Trophoblast cell (in vitro differentiated cells and primary cell): ENCODE data around the gene CCDC57.
"Not testable (repeated sequence)": the region's sequence is repeated elsewhere in the genome, so short reads cannot be mapped to it uniquely, and the experiment has no call there.

Source experiments
- DNase-seq, 2 donors: peaks; one replicate each; pipeline ENCODE4 v3.0.0-alpha.2; 2016
- H2AFZ ChIP-seq: 2 replicates; pipeline ENCODE4 v1.6.1; 2013; ENCODE audit warnings: low read length, moderate library complexity, mild to moderate bottlenecking; ENCODE audit not compliant: insufficient read depth, poor library complexity
- H2AK5ac ChIP-seq: 2 replicates; pipeline ENCODE4 v1.6.1; 2013; ENCODE audit warnings: mild to moderate bottlenecking, low read length
- H2BK120ac ChIP-seq: 2 replicates; pipeline ENCODE4 v1.6.1; 2013; ENCODE audit warnings: low read length, mild to moderate bottlenecking, moderate library complexity; ENCODE audit not compliant: insufficient read depth, poor library complexity
- H2BK12ac ChIP-seq: 2 replicates; pipeline ENCODE4 v1.6.1; 2013; ENCODE audit warnings: mild to moderate bottlenecking, low read length, moderate library complexity
- H2BK5ac ChIP-seq: 2 replicates; pipeline ENCODE4 v1.6.1; 2013; ENCODE audit warnings: low read length, low read depth, moderate library complexity, mild to moderate bottlenecking; ENCODE audit not compliant: poor library complexity
- H3K14ac ChIP-seq: 2 replicates; pipeline ENCODE4 v1.6.1; 2013; ENCODE audit warnings: mild to moderate bottlenecking, low read length
- H3K18ac ChIP-seq: 2 replicates; pipeline ENCODE4 v1.6.1; 2013; ENCODE audit warnings: mild to moderate bottlenecking, low read length
- H3K23ac ChIP-seq: 2 replicates; pipeline ENCODE4 v1.6.1; 2013; ENCODE audit warnings: low read length
- H3K27ac ChIP-seq: 2 replicates; pipeline ENCODE4 v1.5.1; 2013; ENCODE audit warnings: low read depth, mild to moderate bottlenecking, inconsistent platforms, low read length, moderate library complexity
- H3K27me3 ChIP-seq: 2 replicates; pipeline ENCODE4 v1.6.1; 2013; ENCODE audit warnings: inconsistent platforms, mild to moderate bottlenecking, low read length, moderate library complexity; ENCODE audit not compliant: insufficient read depth
- H3K36me3 ChIP-seq, 2 experiments: 1 replicate in 1 of 2; 2 replicates in 1 of 2; pipeline ENCODE4 v1.6.1; 2013; ENCODE audit warnings: low read length in 2 of 2, mild to moderate bottlenecking in 2 of 2, moderate library complexity in 1 of 2; ENCODE audit not compliant: insufficient read depth in 2 of 2, control insufficient read depth in 1 of 2
- H3K4ac ChIP-seq: 2 replicates; pipeline ENCODE4 v1.6.1; 2013; ENCODE audit warnings: low read depth, mild to moderate bottlenecking, low read length, moderate library complexity
- H3K4me1 ChIP-seq, 2 experiments: 1 replicate in 1 of 2; 2 replicates in 1 of 2; pipeline ENCODE4 v1.6.1; 2013; ENCODE audit warnings: low read length in 2 of 2, mild to moderate bottlenecking in 2 of 2, moderate library complexity in 1 of 2; ENCODE audit not compliant: insufficient read depth in 2 of 2, control insufficient read depth in 1 of 2
- H3K4me2 ChIP-seq: 2 replicates; pipeline ENCODE4 v1.6.1; 2013; ENCODE audit warnings: inconsistent platforms, mild to moderate bottlenecking, low read length, moderate library complexity
- H3K4me3 ChIP-seq: 2 replicates; pipeline ENCODE4 v1.5.1; 2013; ENCODE audit warnings: mild to moderate bottlenecking, low read depth, low read length, inconsistent platforms
- H3K79me1 ChIP-seq: one replicate; pipeline ENCODE4 v1.6.1; 2013; ENCODE audit warnings: low read length
- H3K79me2 ChIP-seq: 2 replicates; pipeline ENCODE4 v1.6.1; 2013; ENCODE audit warnings: low read length, mild to moderate bottlenecking; ENCODE audit not compliant: control insufficient read depth, insufficient read depth, poor library complexity
- H3K9ac ChIP-seq: 2 replicates; pipeline ENCODE4 v1.6.1; 2013; ENCODE audit warnings: mild to moderate bottlenecking, low read length
- H3K9me3 ChIP-seq: 2 replicates; pipeline ENCODE4 v1.6.1; 2013; ENCODE audit warnings: low read depth, mild to moderate bottlenecking, control low read depth, inconsistent platforms, low read length; ENCODE audit not compliant: insufficient read depth
- H4K12ac ChIP-seq: 2 replicates; pipeline ENCODE4 v1.6.1; 2013; ENCODE audit warnings: low read depth, mild to moderate bottlenecking, low read length, moderate library complexity
- H4K8ac ChIP-seq: 2 replicates; pipeline ENCODE4 v1.6.1; 2013; ENCODE audit warnings: low read depth, mild to moderate bottlenecking, low read length, moderate library complexity
- H4K91ac ChIP-seq: one replicate; pipeline ENCODE4 v1.6.1; 2013; ENCODE audit warnings: low read depth, mild to moderate bottlenecking, low read length, moderate library complexity
- WGBS: extraction: QIAGEN DNeasy Blood & Tissue Kit; methylation state at CpG from one replicate; pipeline ENCODE4 v1.1.7; 2013; ENCODE audit warnings: missing lambda C conversion rate; ENCODE audit not compliant: insufficient read length, insufficient coverage; ENCODE audit errors: extremely low coverage; 5-methylcytosine and 5-hydroxymethylcytosine counted together

CCDC57 gene

GRCh38 chr17:82257473-82257872, 44.8 kb upstream of the CCDC57 start:
- H3K4me1 ChIP-seq, result no peaks in the 10 kb centered on the region
- H4K91ac ChIP-seq, result no peak overlapping the region
- no peak overlapping the region for H3K4me2 ChIP-seq
- H3K23ac ChIP-seq, result no peak overlapping the region
- no CpG with 5 or more reads among the region's 10 CpGs for WGBS
- peak; percentile 44 to 62 for DNase-seq
- H3K27me3 ChIP-seq, result no peaks in the 10 kb centered on the region
- H3K36me3 ChIP-seq, result peaks cover 69 to 84% of the 10 kb centered on the region in 2 experiments
- peaks cover 3% of the 10 kb centered on the region for H3K9me3 ChIP-seq
- no peak overlapping the region for H2BK5ac ChIP-seq
- H3K18ac ChIP-seq, result no peak overlapping the region
- H3K79me1 ChIP-seq, result no peaks in the 10 kb centered on the region
- H3K9ac ChIP-seq, result no peak overlapping the region
- no peak overlapping the region for H4K8ac ChIP-seq
- no peak overlapping the region for H3K4me3 ChIP-seq
- H3K79me2 ChIP-seq, result no peaks in the 10 kb centered on the region
- H2AFZ ChIP-seq, result no peak overlapping the region
- H3K4ac ChIP-seq, result peak overlapping the region; percentile 0
- no peak overlapping the region for H3K14ac ChIP-seq
- no peak overlapping the region for H3K27ac ChIP-seq
- no peak overlapping the region for H2AK5ac ChIP-seq
- no peak overlapping the region for H2BK120ac ChIP-seq
- no peak overlapping the region for H4K12ac ChIP-seq
- H2BK12ac ChIP-seq, result no peak overlapping the region

GRCh38 chr17:82256242-82256885, 43.7 kb upstream of the CCDC57 start:
- Histone ChIP-seq H3K4me3 (no peak overlapping the region), H2AFZ (no peak overlapping the region), H3K9ac (no peak overlapping the region), H2BK120ac (no peak overlapping the region), H4K8ac (no peak overlapping the region), H2AK5ac (no peak overlapping the region), H3K27ac (no peak overlapping the region), H4K91ac (no peak overlapping the region), H3K4me1 (no peaks in the 10 kb centered on the region), H3K18ac (no peak overlapping the region), H3K79me2 (no peaks in the 10 kb centered on the region), H2BK12ac (no peak overlapping the region), H3K14ac (no peak overlapping the region), H3K23ac (no peak overlapping the region), H3K79me1 (no peaks in the 10 kb centered on the region), H3K27me3 (no peaks in the 10 kb centered on the region), H3K36me3 (peaks cover 70 to 84% of the 10 kb centered on the region in 2 experiments), H3K9me3 (peaks cover 4% of the 10 kb centered on the region), H2BK5ac (no peak overlapping the region), H4K12ac (no peak overlapping the region), H3K4ac (no peak overlapping the region), H3K4me2 (no peak overlapping the region)
- peak in 1 of 2 donors; percentile 7 for DNase-seq
- WGBS, result no CpG with 5 or more reads among the region's 14 CpGs

GRCh38 chr17:82255402-82255972, 42.8 kb upstream of the CCDC57 start:
- Histone ChIP-seq H3K27ac (no peak overlapping the region), H3K4me3 (no peak overlapping the region), H2BK12ac (no peak overlapping the region), H3K4ac (no peak overlapping the region), H3K79me1 (no peaks in the 10 kb centered on the region), H3K9ac (no peak overlapping the region), H3K4me2 (no peak overlapping the region), H3K9me3 (peaks cover 4% of the 10 kb centered on the region), H3K23ac (no peak overlapping the region), H4K8ac (no peak overlapping the region), H3K18ac (no peak overlapping the region), H2AK5ac (no peak overlapping the region), H4K91ac (no peak overlapping the region), H2BK5ac (no peak overlapping the region), H2BK120ac (no peak overlapping the region), H3K4me1 (no peaks in the 10 kb centered on the region), H3K79me2 (no peaks in the 10 kb centered on the region), H3K36me3 (peaks cover 71 to 85% of the 10 kb centered on the region in 2 experiments), H3K27me3 (no peaks in the 10 kb centered on the region), H3K14ac (no peak overlapping the region), H4K12ac (no peak overlapping the region), H2AFZ (no peak overlapping the region)
- WGBS, result no CpG with 5 or more reads among the region's 15 CpGs
- DNase-seq, result no peak

- H4K91ac ChIP-seq, H2BK120ac ChIP-seq, H3K79me1 ChIP-seq, H4K8ac ChIP-seq, H3K27ac ChIP-seq, H3K18ac ChIP-seq, H3K23ac ChIP-seq, H3K4ac ChIP-seq, H2AFZ ChIP-seq, H2BK12ac ChIP-seq, H3K14ac ChIP-seq, H3K9ac ChIP-seq, H2BK5ac ChIP-seq, H3K4me2 ChIP-seq, H3K79me2 ChIP-seq, H4K12ac ChIP-seq, H3K27me3 ChIP-seq, DNase-seq, H3K9me3 ChIP-seq, H3K4me1 ChIP-seq, H3K4me3 ChIP-seq, H2AK5ac ChIP-seq: not testable (repeated sequence)
- no CpG with 5 or more reads among the region's 33 CpGs for WGBS
- peaks cover 77 to 85% of the 10 kb centered on the region in 2 experiments for H3K36me3 ChIP-seq
These were observed 42.1 kb upstream of the CCDC57 start for GRCh38 chr17:82254746-82255145.
